ENCODE data around the gene ATP6V0E1.

DNA sequence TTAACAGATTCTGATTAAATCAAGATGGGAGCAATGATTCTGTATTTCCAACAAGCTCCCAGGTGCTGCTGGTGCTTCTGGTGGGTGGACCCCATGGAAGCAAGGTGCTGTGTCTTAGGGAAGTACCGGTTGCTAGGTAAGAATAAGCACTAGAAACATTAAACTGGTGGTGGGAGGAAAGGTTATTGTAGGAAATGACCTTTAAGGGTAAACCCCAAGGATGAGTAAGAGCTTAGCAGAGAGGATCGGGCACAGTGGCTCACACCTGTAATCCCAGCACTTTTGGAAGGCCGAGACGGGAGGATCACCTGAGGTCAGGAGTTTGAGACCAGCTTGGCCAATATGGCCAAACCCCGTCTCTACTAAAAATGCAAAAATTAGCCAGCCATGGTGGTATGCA is 56.4 kb downstream of the ATP6V0E1 start:
- TF ChIP-seq POLR2AphosphoS5 (IDR thresholded peaks at IDR 0.05): no peak
- TF ChIP-seq, protein P1, sequence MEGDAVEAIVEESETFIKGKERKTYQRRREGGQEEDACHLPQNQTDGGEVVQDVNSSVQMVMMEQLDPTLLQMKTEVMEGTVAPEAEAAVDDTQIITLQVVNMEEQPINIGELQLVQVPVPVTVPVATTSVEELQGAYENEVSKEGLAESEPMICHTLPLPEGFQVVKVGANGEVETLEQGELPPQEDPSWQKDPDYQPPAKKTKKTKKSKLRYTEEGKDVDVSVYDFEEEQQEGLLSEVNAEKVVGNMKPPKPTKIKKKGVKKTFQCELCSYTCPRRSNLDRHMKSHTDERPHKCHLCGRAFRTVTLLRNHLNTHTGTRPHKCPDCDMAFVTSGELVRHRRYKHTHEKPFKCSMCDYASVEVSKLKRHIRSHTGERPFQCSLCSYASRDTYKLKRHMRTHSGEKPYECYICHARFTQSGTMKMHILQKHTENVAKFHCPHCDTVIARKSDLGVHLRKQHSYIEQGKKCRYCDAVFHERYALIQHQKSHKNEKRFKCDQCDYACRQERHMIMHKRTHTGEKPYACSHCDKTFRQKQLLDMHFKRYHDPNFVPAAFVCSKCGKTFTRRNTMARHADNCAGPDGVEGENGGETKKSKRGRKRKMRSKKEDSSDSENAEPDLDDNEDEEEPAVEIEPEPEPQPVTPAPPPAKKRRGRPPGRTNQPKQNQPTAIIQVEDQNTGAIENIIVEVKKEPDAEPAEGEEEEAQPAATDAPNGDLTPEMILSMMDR (IDR thresholded peaks at IDR 0.05): no peak

Measured in prostate gland (tissue), 2 donors.